Astrocyte (in vitro differentiated cells and primary cell): ENCODE data around the gene USP40.

Source experiments
- CTCF ChIP-seq: IDR thresholded peaks from 2 replicates; pipeline ENCODE4 v1.5.1; 2011; ENCODE audit warnings: low read depth, mild to moderate bottlenecking, inconsistent platforms, low read length, moderate library complexity; ENCODE audit not compliant: insufficient read depth
- EZH2 ChIP-seq: IDR thresholded peaks from 2 replicates; pipeline ENCODE4 v1.6.1; 2012; ENCODE audit warnings: mild to moderate bottlenecking, low read length, inconsistent platforms; ENCODE audit not compliant: insufficient read depth

GRCh38 chr2:233449921-233450863, 116.4 kb downstream of the USP40 start:
- no peak for TF ChIP-seq EZH2
- TF ChIP-seq CTCF, result no peak
